Activated CD4-positive, alpha-beta T cell treated with anti-CD3 and anti-CD28 coated beads, Interleukin-2, amount 50 U/mL, for 48 hours (primary cell): ENCODE measurements around the gene ATP6V0E1.
A peak's percentile ranks its signal among the peaks of the same experiment; 100 is the strongest.
"Not testable (repeated sequence)": the region's sequence is repeated elsewhere in the genome, so short reads cannot be mapped to it uniquely, and the experiment has no call there.

Experiments
- DNase-seq, 2 experiments: peaks; one replicate each; pipeline ENCODE4 v3.0.0-alpha.2; 2020

The ATP6V0E1 gene

DNA sequence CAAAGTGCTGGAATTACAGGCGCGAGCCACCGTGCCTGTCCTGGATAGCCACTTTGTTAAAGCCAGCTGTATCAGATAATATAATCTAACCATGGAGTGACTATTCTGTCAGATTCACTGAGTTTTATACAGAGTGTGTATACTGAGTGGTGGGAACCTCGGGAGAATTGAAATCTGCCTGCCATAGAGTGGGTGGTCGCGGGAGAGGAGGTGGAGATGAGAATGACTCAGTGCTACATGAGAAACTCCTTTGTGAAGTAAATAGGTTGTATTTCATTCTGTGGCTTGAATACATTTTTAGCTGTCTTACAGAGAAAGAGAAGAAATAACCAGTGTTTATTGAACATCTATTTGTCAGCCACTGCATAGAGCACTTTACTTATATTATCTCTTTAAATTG lies 26.4 kb downstream of the ATP6V0E1 start:
- peak; percentile 31 to 34 for DNase-seq

DNA sequence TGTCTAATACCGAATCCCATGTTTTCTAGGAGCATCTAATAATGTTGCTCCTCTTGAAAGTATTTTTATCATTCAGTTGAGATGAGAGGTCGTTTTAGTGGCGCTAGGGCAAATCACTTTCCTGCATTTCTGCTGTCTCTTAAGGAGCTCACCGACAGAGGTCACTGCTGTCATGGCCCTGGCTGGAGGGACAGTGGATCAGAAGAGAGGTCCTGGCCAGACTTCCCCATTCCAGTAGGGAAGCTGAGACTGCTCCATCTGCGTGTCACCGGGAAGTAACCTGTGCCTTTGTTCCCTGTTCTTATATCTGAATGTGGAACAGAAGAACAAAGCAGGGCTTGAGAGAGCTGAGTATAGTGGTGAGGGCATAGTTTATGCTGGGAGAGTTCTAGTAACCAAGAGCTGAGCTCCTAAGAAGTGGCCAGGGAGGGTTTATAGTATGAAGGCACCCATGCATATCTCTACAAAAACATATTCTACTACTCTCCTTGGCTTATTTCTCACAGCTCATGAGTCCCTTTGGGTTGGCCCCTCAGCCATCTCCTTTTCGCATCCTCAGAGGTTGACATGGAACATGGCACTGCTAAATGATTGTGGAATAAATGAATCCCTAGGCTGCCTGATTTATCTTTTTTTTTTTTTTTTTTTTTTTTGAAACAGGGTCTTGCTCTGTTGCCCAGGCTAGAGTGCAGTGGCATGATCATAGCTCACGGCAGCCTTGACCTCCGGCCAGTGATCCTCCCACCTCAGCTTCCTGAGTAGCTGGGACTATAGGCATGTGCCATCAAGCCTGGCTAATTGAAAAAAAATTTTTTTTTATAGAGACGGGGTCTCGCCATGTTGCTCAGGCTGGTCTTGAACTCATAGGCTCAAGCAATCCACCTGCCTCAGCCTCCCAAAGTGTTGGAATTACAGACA lies 27.2 kb downstream of the ATP6V0E1 start:
- no peak for DNase-seq

- no peak for DNase-seq
Observed at GRCh38 chr5:173011566-173011965, 28.0 kb downstream of the ATP6V0E1 start.

DNA sequence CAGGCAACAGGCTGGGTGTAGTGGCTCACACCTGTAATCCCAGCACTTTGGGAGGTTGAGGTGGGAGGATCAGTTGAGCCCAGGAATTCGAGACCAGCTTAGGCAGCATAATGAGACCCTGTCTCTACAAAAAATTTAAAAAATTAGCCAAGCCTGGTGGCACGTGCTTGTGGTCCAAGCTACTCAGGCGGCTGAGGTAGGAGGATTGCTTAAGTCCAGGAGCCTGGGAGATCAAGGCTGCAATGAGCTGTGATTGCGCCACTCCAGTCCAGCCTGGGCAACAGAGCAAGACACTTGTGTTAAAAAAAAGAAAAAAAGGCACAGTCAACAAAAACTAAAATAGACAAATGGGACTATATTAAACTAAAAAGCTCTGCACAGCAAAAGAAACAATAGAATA lies 29.3 kb downstream of the ATP6V0E1 start:
- DNase-seq = no peak

DNA sequence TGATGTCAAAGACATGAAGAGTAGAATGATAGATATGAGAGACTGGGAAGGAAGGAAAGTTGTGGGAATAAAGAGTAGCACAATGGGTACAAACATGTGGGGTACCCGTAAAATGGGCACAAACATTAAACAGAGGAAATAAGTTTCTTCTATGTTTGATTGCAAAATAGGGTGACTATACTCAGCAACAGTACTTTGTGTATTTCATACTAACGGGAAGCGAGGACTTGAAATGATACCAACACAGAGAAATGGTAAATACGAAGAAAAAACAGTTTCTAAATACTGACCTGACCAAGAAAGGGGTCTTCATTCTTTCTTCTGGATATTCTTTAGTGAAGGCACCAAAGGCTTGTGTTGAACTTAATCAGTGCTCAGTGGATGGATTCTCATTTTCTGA lies 31.1 kb downstream of the ATP6V0E1 start:
- DNase-seq = no peak

DNA sequence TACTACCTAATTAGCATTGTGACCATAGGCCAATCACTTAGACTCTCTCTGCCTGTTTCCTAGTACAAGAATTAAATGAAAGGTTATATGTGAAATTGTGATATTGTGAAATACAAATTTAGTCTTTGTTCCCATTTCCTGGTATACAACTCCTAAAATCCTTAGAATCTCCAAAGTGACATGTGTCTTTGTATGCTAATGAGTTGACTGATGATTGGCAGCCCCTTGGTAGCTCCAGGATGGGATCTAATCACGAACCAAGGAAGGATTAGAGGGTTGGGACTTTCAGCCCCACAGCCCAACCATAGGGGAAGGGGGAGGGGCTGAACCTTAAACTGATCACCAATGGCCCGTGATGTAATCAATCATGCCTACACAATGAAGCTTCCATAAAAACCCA lies 31.6 kb downstream of the ATP6V0E1 start:
- DNase-seq = no peak

DNA sequence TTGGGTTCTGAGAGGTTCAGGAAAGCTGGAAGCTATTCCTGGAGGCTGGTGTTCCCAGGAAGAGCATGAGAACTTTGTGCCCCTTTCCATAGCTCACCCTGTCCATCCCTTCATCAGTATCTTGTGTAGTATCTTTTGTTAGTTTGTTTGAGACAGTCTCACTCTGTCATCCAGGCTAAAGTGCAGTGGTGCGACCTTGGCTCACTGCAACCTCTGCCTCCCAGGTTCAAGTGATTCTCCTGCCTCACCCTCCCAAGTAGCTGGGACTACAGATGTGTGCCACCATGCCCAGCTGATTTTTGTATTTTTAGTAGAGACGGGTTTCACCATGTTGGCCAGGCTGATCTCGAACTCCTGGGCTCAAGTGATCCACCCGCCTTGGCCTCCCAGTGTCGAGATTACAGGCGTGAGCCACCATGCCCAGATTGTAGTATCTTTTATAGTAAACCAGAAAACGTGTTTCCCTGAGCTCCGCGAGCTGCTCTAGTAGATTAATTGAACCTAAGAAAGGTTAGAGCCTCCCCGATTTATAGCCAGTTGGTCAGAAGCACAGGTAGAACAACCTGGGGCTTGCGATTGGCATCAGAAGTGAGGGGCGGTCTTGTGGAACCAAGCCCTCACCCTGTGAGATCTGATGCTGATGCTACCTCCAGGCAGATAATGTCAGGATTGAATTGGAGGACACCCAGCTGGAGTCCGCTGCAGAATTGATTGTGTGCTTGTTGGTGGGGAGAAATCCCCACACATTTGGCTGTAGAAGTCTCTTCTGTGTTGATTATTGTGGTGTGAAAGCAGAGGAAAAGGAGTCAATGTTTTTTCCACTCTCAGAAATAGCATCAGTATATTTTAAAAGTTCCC lies 32.3 kb downstream of the ATP6V0E1 start:
- no peak for DNase-seq

DNA sequence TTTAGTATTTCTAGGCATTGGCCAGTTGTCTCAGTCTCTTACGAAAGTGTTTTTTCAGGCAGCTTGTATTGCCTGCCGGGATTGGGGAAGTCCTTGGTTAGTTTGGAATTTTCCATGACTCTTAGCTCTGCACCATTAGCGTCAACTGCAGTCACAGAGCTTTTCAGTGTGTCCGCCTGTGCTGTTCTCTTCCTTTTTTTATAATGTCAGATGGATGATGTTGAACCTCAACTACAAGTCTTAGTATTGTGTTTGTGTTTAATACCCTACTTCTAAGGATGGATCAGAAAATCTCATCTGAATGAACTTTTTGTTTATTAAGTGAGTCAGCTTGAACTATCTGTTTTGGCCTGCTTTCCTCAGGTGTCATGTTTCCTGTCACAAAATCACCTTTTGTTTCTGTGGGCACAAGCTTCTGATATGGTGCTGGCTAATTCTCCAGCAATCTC lies 33.1 kb downstream of the ATP6V0E1 start:
- no peak for DNase-seq

GRCh38 chr5:173017087-173017486 lies 33.5 kb downstream of the ATP6V0E1 start:
- not testable (repeated sequence) for DNase-seq

- no peak for DNase-seq
Observed at GRCh38 chr5:173018358-173018757, 34.8 kb downstream of the ATP6V0E1 start.

DNA sequence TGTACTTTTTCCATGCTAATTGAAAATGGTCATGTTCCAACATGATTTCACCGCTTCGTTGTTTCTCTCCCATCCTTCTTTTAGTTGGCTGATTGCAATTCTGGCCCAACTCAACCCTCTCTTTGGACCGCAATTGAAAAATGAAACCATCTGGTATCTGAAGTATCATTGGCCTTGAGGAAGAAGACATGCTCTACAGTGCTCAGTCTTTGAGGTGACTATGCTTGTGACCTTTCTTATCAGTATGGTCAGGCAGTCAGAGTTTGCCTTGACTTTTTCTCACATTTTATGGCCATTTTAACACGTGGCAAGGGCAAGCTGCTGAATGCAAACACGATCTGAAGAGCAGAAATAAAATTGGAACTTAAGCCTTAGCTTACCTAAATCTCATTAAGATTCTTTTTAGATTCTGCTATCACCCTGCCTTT lies 36.6 kb downstream of the ATP6V0E1 start:
- no peak for DNase-seq

DNA sequence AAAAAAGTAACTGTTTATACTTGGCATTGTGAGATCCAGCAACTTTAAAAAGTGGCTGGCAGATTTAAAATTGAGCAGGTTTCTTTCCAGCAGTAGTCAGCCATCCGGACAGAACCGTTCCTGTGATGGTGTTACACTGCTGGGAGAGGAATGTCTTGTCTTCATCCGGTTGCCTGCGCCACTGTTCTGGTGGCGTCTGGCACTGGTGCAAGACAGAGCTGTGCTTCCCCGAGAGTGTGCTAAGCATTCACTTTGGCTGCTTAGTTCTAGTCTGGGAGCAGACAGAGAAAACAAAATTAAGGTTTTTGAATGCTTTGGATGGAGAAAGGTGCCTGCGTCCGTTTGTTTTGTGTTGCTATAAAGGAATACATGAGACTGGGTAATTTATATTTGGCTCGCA lies 37.1 kb downstream of the ATP6V0E1 start:
- DNase-seq = no peak

DNA sequence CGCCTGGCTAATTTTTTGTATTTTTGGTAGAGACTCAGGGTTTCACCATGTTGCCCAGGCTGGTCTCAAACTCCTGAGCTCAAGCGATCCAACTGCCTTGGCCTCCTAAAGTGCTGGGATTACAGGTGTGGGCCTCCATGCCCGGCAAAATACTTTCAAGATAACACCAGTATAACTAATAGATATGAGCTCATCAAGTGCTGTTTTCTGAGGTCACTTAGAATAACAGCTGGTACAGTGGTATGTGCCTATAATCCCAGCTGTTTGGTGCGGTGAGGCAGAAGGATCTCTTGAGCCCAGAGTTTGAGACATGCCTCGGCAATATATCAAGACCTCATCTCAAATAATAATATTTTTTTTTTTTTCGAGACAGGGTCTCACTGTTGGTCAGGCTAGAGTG lies 42.1 kb downstream of the ATP6V0E1 start:
- DNase-seq = no peak

DNA sequence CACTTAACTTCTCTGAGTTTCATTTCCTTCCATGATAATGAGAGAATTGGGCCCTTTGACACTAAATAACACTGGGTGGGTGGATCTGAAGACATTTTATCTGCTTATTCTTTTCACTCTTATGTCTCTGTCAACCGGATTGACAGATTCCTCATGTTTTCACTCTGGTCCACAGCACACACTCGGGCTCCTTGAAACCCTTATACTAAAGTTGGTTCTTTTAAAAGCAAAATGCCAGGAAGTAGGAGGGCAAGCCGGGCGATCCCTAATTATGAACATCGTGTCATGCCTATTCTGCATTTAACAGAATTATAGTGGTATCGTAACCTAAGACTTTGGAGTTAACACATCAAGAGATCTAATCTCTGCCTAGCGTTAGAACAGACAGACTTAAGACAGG lies 44.3 kb downstream of the ATP6V0E1 start:
- DNase-seq = no peak

DNA sequence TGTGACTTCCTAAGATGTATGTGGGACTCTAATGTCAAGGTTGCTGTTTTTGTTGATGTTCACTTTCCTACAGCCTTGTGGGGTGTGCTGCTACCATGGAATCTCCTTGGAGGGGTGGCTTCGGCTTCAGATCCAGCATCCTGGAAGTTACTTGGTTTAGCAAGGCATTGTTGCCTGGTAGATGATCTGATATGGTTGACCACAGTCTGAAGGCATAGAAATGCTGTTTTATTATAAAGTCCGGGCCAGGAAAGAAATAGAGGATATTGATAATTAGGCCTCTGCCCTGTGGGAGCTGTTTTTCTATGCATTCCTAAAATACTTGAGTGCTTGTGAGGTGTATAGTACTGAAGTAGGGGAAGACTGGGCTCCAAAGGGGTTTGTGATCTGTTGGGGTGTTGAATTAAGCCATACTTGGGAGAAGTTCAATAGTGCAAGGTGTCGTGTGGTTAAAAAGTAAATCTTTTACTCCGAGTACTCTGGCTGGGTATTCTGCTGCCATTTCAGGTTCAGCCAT lies 45.3 kb downstream of the ATP6V0E1 start:
- no peak for DNase-seq

DNA sequence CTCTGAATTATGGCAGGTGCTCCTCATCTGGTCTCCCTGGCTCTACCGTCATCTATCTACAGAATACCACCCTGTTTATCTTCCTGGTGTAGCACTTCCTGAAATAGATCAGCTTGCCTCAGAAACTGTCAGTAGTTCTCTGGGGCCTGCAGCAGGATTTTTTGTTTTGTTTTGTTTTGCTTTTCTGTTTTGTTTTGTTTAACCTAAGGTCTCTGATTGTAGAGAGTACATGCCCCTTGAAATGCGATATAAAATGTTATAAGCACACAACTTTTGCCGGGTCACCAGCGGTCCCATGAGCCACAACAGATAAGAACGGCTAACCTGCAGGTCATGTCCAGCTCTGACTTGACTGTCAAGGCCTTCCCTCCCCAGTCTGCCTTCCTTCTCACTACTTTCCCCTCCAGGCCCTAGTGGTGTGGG lies 45.9 kb downstream of the ATP6V0E1 start:
- no peak for DNase-seq

DNA sequence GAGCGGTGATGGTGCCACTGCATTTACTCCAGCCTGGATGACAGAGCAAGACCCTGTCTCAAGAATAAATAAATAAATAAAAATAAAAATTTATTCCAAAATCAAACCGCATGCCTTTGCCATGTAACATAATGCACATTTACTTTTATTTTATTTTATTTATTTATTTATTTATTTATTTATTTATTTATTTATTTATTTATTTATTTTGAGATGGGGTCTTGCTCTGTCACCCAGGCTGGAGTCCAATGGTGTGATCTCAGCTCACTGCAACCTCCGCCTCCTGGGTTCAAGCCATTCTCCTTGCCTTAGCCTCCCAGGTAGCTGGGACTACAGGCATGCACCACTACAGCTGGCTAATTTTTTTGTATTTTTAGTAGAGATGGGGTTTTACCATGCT lies 48.5 kb downstream of the ATP6V0E1 start:
- DNase-seq = not testable (repeated sequence)

GRCh38 chr5:173032730-173033129 lies 49.2 kb downstream of the ATP6V0E1 start:
- no peak for DNase-seq

GRCh38 chr5:173033923-173034322 lies 50.4 kb downstream of the ATP6V0E1 start:
- DNase-seq = no peak

GRCh38 chr5:173035904-173036707 lies 52.5 kb downstream of the ATP6V0E1 start:
- peak; percentile 69 to 78 for DNase-seq

DNA sequence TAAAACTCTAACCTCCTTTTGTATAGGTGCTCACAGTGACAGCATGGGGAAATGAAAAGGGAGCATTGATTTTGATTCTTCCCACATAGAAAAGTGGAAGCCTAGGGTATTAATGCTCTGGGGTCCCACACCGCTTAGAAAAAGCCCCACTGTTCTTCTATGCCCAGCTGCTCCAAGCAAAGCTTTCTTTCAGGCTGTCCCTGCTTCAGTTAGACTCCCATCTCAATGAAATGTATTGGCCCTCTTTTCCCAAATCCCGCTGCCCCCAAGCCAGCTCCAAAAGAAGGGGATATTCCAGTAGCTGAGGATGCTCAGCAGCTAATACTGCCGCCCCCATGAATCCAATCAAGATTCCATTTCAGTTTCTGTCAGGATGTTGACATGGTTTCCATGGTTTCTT lies 55.6 kb downstream of the ATP6V0E1 start:
- no peak for DNase-seq

DNA sequence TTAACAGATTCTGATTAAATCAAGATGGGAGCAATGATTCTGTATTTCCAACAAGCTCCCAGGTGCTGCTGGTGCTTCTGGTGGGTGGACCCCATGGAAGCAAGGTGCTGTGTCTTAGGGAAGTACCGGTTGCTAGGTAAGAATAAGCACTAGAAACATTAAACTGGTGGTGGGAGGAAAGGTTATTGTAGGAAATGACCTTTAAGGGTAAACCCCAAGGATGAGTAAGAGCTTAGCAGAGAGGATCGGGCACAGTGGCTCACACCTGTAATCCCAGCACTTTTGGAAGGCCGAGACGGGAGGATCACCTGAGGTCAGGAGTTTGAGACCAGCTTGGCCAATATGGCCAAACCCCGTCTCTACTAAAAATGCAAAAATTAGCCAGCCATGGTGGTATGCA lies 56.4 kb downstream of the ATP6V0E1 start:
- DNase-seq = no peak
